KMS-11 (cell line): Measurements from ENCODE around the gene CFAP53.

Source experiments
- H2AFZ ChIP-seq: fragments of 200-600 bp; sonication (generic); 2 replicates; pipeline ENCODE4 v1.6.1; 2016; ENCODE audit warnings: antibody characterized with exemption, mixed run types, low read depth
- H3K27ac ChIP-seq: fragments of 200-600 bp; sonication (generic); 2 replicates; pipeline ENCODE4 v1.6.1; 2016; ENCODE audit warnings: mild to moderate bottlenecking, mixed run types
- H3K27me3 ChIP-seq: fragments of 200-600 bp; sonication (generic); 2 replicates; pipeline ENCODE4 v1.6.1; 2017; ENCODE audit warnings: mild to moderate bottlenecking, low read depth, mixed run types, moderate library complexity; ENCODE audit not compliant: insufficient read depth
- H3K36me3 ChIP-seq: fragments of 200-600 bp; sonication (generic); 2 replicates; pipeline ENCODE4 v1.6.1; 2017; ENCODE audit warnings: mild to moderate bottlenecking, mixed run types; ENCODE audit not compliant: insufficient read depth
- H3K4me1 ChIP-seq: fragments of 200-600 bp; sonication (generic); 2 replicates; pipeline ENCODE4 v1.6.1; 2016; ENCODE audit warnings: mild to moderate bottlenecking, low read depth, mixed run types; ENCODE audit not compliant: poor library complexity, severe bottlenecking
- H3K4me2 ChIP-seq: fragments of 200-600 bp; sonication (generic); 2 replicates; pipeline ENCODE4 v1.7.0; 2016; ENCODE audit warnings: mild to moderate bottlenecking, mixed run types
- H3K4me3 ChIP-seq: fragments of 200-600 bp; sonication (generic); IDR thresholded peaks from 2 replicates; pipeline ENCODE4 v1.6.1; 2017; ENCODE audit warnings: low read depth, low read length, mixed read lengths; ENCODE audit not compliant: insufficient read depth
- H3K79me2 ChIP-seq: fragments of 200-600 bp; sonication (generic); 2 replicates; pipeline ENCODE4 v1.6.1; 2016; ENCODE audit warnings: low read depth, mixed run types; ENCODE audit not compliant: insufficient read depth
- H3K9ac ChIP-seq: fragments of 200-600 bp; sonication (generic); 2 replicates; pipeline ENCODE4 v1.6.1; 2016; ENCODE audit warnings: mild to moderate bottlenecking, mixed run types
- H4K20me1 ChIP-seq: fragments of 200-600 bp; sonication (generic); 2 replicates; pipeline ENCODE4 v1.6.1; 2016; ENCODE audit warnings: mild to moderate bottlenecking, mixed run types; ENCODE audit not compliant: insufficient read depth
- TF ChIP-seq, protein P1 (sequence below): fragments of 200-600 bp; sonication (generic); conservative IDR thresholded peaks from 2 replicates; pipeline ENCODE4 v1.6.1; 2017; ENCODE audit warnings: low read depth, mild to moderate bottlenecking, antibody characterized with exemption, low read length, moderate library complexity, mixed read lengths

The CFAP53 gene

DNA sequence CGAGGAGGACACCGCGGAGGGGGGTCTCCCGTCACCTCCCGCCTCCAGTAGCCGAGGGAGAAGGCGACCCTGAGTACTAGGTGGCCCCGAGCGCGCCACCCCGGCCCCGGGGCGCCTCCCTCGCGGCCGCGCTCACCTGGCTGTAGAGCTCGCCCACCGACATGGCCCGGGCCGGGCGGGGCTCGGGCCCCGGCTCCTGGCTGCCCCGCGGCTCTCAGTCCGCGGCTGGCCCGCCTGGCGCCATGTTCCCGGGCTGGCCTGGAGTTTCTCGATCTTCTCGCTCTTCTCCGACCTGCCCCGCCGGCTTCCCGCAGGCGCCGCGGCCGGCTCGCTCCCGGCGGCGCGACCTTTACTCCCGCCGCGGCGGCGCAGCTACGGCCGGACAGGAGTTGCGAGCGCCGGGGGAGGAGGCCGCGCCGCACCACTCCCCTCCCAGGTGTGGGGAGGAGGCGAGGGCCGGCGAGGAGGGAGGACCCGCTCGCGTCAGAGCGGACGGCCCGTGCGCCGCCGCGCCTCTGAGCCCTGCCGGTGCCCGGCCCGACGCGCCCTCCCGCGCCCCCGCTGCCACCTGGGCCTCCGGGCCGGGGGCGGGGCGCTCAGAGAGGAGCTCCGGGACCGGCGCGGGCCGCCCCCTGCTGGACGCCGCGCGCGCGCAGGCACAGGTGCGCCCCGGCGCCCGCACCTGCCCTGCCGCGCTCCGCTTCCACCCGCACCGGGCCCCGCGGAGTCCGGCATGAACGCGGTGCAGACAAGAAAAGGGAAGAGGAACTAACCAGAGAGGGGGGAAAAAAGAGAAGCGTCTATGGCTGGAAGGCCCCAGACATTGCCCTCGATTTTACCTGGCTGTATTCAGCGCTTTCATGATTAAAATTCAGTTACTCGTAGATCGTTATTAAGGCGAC, 71.4 kb downstream of the CFAP53 start, which contains the start of gene MYO5B:
MYO5B (minus strand) TSS at position 517 of the 902 bp plus-strand sequence; CDS start at position 163, 354 bp downstream.
- Histone ChIP-seq H3K9ac (peak within 1 kb of the TSS; percentile 20; the same call in 1 of the 2 replicates), H3K4me1 (peaks cover 5% of the 10 kb centered on the region), H3K79me2 (no peaks in the 10 kb centered on the region), H3K27me3 (peaks cover 6% of the 10 kb centered on the region), H3K27ac (no peak within 1 kb of the TSS), H3K4me2 (peak within 1 kb of the TSS; percentile 82), H3K36me3 (no peaks in the 10 kb centered on the region), H2AFZ (peak within 1 kb of the TSS; percentile 73), H3K4me3 (no peak within 1 kb of the TSS), H4K20me1 (no peaks in the 10 kb centered on the region)
- TF ChIP-seq, protein P1, sequence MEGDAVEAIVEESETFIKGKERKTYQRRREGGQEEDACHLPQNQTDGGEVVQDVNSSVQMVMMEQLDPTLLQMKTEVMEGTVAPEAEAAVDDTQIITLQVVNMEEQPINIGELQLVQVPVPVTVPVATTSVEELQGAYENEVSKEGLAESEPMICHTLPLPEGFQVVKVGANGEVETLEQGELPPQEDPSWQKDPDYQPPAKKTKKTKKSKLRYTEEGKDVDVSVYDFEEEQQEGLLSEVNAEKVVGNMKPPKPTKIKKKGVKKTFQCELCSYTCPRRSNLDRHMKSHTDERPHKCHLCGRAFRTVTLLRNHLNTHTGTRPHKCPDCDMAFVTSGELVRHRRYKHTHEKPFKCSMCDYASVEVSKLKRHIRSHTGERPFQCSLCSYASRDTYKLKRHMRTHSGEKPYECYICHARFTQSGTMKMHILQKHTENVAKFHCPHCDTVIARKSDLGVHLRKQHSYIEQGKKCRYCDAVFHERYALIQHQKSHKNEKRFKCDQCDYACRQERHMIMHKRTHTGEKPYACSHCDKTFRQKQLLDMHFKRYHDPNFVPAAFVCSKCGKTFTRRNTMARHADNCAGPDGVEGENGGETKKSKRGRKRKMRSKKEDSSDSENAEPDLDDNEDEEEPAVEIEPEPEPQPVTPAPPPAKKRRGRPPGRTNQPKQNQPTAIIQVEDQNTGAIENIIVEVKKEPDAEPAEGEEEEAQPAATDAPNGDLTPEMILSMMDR: peak; percentile 54; the same call in 1 of the 2 replicates

DNA sequence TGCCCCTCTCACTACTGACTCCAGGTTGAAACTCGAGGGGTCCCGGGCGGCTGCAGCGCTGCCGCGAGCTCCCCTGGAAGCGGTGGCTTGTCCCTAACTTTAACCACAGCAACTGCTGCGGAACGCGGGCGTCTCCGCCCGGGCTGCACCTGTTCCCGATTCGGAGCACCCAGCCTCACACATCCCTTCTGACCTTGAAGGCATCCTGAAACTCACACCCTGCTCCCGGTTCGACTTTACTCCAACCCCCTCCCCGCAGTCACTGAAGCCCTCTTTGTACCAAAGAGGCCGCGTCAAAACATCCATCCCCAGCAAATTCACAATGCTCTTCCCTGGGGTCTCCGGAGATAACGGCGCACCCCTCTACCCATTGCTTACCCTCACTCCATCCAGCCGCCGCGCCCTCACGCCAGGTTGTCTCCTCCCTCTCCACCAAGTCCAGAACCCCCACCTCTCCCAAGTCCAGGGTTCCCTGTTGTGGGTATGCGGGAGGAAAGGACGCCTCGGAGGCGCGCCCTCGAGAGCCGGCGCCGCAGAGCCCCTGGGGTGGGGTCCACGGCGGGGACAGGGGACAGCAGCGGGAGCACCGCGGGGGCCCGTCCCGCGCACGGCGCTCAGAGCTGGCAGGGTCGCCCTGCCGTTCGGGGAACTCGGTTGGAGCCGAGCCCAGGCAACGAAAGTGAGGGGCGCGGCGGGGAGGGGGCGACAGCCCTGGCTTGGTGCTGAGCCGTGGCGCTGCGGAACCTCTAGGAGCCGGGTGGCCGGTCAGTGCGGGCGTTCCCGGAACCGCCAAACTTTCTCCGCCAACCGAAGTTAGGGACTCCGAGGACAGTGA, 72.3 kb downstream of the CFAP53 start:
- no peaks in the 10 kb centered on the region for H3K79me2 ChIP-seq
- peaks cover 5% of the 10 kb centered on the region for H3K4me1 ChIP-seq
- H2AFZ ChIP-seq: peak overlapping the region; percentile 73
- H3K36me3 ChIP-seq: no peaks in the 10 kb centered on the region
- H3K27me3 ChIP-seq: peaks cover 6% of the 10 kb centered on the region
- H4K20me1 ChIP-seq: no peaks in the 10 kb centered on the region
- H3K4me3 ChIP-seq: no peak overlapping the region
- peak overlapping the region; percentile 74 for H3K4me2 ChIP-seq
- TF ChIP-seq, protein P1: no peak
- H3K9ac ChIP-seq: peak overlapping the region; percentile 20; the same call in 1 of the 2 replicates
- H3K27ac ChIP-seq: no peak overlapping the region

DNA sequence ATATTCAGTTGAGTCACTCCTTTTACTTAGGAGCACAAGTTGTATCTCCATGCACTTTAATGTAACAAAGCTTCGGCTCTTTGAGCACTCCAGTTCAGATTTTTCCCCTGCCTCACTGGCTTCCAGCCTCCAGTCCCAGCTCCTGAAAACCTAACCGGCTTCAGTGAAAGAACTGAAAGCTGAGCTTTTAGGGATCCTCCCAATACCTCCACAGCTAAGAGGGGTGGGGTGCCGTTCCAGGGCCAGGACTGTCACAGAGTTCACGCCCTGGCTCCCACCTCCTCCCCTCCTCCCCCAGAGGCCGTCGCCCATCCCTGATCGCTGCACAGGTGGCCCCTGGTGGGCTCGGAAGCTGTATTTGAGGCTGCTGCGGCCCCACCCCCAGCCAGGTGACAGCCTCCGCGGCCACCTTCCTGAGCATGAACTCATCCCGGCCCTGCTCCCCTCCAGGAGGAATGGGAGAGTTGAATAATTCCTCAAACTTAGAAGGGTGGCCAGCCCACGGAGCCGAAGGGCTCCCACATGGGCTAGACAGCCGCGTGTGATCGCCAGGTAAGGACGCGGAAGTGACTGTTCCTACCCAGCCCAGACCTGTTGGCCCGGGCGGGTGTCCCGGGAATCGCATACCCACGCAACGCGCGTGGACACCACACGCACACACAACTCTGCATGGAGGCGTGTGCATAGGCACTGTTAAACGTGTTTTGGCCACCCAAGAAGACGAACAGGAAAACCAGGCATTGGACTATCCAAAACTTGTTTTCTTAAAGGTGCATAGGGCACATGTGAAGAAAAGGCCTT, 73.1 kb downstream of the CFAP53 start:
- no peak overlapping the region for H3K9ac ChIP-seq
- TF ChIP-seq, protein P1: no peak
- H3K4me3 ChIP-seq: no peak overlapping the region
- no peaks in the 10 kb centered on the region for H4K20me1 ChIP-seq
- H2AFZ ChIP-seq: no peak overlapping the region
- no peak overlapping the region for H3K27ac ChIP-seq
- no peaks in the 10 kb centered on the region for H3K36me3 ChIP-seq
- H3K79me2 ChIP-seq: no peaks in the 10 kb centered on the region
- no peak overlapping the region for H3K4me2 ChIP-seq
- H3K27me3 ChIP-seq: peaks cover 6% of the 10 kb centered on the region
- peaks cover 5% of the 10 kb centered on the region for H3K4me1 ChIP-seq

- no peak overlapping the region for H3K4me2 ChIP-seq
- no peaks in the 10 kb centered on the region for H3K79me2 ChIP-seq
- H3K27me3 ChIP-seq: peaks cover 6% of the 10 kb centered on the region
- TF ChIP-seq, protein P1: no peak
- no peak overlapping the region for H2AFZ ChIP-seq
- H3K4me1 ChIP-seq: peaks cover 5% of the 10 kb centered on the region
- no peak overlapping the region for H3K27ac ChIP-seq
- no peak overlapping the region for H3K4me3 ChIP-seq
- no peaks in the 10 kb centered on the region for H3K36me3 ChIP-seq
- no peaks in the 10 kb centered on the region for H4K20me1 ChIP-seq
- no peak overlapping the region for H3K9ac ChIP-seq
Observed at GRCh38 chr18:50190926-50191325, 75.4 kb downstream of the CFAP53 start.
